Measurements from ENCODE around the gene PTPN21.

PTPN21 gene

DNA sequence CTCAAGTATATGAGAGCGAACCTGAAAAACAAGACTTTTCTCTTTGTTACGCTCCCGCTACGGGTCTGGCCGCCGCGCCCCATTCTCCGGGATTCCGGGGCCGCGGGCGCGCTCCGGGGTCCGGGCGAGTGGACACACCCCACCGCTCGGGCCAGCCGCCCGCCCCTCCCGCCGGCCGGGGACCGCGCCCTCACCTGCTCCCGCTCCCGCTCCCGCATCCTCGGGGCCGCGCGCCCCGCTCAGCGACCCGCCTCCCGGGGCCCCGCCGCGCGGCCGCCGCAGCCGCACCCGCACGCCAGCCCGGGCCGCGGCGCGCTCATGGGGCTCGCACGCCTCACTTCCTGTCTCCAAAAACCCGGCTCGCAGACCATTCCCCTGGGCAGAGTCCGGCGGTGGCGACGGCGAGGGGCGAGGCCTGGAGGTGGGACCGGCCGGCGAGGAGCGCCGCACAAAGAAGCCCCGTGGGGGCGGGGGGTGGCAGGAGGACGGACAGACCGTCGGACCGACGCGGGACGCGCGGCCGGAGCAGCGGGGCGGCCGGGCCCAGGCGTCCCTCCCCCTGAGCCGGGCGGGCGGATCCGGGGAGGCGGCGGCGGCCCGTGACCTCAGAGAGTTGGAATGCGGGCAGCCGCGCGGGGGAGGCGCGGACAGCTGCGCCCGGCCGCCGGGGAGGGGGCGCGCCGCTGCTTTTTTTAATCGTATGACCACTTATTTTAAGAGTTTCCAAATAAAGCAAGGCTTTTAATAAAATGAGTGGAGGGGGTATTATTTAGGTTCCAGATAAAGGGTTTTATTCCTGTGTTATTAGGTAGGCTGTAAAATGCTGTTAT, at the start of gene PTPN21:
PTPN21 (minus strand) TSS at position 551 of the 830 bp plus-strand sequence. CDS start 4,590 bp downstream, outside the sequence.
- DNase-seq (ENCODE audit: low read depth) = peak; percentile 79

GRCh38 chr14:88604212-88604611, 49.4 kb upstream of the PTPN21 start:
- no peak for DNase-seq (ENCODE audit: low read depth)

- no peak for DNase-seq (ENCODE audit: low read depth)
Observed at GRCh38 chr14:88599761-88600439, 45.1 kb upstream of the PTPN21 start.

DNA sequence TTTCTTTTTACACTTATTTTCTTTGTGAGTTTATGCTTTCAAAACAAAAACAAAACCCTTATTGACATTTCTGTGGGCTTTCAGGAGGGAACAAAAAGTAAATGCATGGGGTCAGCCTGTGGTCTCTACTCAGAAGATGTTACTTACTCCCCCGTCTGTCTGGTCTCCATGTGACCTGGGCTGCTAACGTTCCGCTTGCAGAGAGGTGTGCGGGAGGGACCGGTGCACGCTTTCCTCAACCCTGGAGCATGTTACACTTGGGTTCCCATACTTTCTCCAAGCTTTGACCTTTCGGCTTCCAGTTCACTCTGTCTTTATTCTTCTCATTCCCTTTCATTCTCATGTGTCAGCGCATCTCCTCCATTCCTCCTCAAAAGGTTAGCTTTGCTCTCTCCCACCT, 44.5 kb upstream of the PTPN21 start:
- no peak for DNase-seq (ENCODE audit: low read depth)

GRCh38 chr14:88598097-88598675, 43.4 kb upstream of the PTPN21 start:
- DNase-seq (ENCODE audit: low read depth) = no peak

DNA sequence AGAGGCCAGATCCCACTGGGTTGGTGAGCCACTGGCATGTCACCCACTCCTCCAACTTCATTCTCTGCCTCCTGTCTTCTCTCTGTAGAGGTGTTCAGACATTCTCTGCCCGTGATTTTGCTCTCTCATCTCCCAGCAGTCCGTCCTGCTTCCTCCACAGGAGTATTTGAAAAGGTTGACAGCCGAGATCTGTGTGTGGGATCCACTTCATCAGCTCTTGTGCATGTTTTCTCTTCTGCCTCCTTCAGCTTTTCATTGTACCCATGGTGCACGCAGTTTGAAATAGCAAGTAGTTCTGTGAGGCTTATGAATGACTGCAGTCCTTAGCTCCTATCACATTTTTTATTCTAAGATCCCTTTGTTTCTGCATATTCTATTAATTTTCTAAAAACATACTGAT, 42.8 kb upstream of the PTPN21 start:
- DNase-seq (ENCODE audit: low read depth) = no peak

- DNase-seq (ENCODE audit: low read depth) = no peak
Observed at GRCh38 chr14:88597038-88597437, 42.2 kb upstream of the PTPN21 start.

DNA sequence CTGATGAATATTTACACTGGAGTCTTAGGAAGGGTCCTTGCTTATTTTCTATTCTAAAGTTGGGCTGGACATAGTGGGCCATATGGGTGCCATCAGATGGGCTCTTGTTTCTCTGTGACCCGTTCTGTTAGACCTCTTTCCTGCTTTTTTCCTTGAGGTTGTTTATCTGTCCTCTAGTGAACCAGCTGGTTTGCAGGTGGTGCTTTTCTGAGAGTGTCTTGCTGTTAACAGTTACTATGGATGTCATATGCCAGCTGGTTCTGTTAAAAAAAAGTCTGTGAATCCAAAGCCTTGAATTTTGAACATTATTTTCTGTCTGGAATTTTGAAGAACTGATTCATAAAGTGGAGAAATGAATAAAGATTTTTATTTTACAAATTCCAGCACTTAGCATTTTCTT, 37.2 kb upstream of the PTPN21 start:
- no peak for DNase-seq (ENCODE audit: low read depth)

- DNase-seq (ENCODE audit: low read depth) = peak; percentile 52
Observed at GRCh38 chr14:88590173-88590572, 35.4 kb upstream of the PTPN21 start.

DNA sequence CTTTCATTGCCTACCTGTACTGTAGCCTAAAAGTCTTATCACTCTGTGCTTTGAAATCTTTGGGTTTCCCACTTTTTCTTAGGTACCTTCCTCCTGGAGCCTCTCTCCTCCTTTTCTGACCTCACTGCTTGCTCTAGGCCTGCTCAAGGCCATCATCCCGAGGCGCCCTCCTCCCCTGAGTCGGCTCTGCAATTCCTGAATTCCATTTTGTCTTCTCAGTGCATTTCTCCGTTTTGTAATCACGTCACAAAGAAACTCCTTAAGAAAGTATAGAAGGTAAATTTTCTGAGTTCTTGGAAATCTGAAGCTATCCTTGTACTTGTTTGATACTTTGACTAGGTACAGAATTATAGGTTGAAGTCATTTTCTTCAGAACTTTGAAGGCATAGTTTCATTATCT, 33.3 kb upstream of the PTPN21 start:
- no peak for DNase-seq (ENCODE audit: low read depth)

DNA sequence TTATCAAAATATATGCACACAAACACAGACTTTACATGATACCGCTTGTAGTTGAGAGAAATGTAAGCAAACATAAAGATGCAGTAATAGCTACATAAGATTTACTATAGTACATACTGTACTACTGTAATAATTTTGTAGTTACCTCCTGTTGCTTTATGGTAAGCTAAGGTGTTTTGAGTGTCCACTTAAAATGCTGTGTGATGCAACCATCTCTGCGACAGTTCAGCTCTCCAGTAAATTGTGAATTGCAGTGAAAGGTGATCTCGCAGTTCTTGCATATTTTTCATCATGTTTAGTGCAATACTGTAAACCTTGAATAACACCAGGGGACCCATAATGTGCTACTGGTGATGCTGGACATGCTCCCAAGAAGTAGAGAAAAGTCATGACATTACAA, 29.6 kb upstream of the PTPN21 start:
- DNase-seq (ENCODE audit: low read depth) = no peak

DNA sequence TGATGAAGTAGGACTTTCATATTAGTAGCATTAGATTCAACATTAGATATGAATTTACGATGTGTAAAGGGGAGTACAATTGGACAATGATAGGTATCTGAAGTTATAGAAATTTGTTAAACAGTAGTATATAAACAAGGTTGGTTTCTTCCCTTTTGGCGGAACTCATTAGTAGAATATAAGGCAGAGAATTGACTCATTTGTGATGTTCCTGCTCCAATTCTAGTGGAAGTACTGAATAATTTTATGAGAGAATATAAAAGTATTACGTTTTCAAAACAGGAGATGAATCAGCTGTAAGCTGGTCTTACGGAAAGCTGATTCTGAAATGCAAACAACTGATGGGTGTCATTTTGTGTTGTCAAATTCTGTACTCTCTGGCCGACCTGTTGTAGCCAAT, 21.4 kb upstream of the PTPN21 start:
- no peak for DNase-seq (ENCODE audit: low read depth)

GRCh38 chr14:88572117-88572516, 17.3 kb upstream of the PTPN21 start:
- no peak for DNase-seq (ENCODE audit: low read depth)

DNA sequence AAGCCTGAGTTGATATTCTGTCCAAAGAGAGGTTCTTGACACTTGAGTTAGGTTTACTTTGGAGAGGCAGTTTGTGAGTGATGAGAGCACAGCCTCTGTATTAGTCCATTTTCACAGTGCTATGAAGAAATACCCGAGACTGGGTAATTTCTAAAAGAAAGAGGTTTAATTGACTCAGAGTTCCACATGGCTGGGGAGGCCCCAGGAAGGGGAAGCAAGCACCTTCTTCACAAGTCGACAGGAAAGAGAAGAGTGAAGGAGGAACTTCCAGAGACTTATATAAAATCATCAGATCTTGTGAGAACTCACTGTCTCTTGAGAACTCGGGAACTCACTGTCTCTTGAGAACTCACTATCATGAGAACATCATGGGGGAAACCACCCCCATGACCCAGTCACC, 13.4 kb upstream of the PTPN21 start:
- DNase-seq (ENCODE audit: low read depth) = no peak

DNA sequence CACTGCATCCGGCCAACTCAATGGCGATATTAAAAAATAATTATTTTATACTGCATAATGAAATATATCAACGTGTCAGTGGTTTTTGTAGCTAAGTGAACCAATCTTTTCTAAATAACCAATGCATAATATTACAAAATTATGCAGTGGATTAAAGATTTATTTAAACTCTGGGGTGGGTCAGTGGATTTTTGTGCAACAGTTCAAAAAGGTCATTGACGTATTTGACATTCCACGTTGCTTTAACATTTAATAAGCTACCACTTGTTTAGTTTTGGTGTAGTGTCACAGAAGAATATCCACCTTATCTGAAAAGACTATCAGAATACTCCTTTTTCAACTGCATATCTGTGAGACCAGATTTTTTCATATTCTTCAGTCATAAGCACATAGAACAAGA, 10.6 kb upstream of the PTPN21 start:
- no peak for DNase-seq (ENCODE audit: low read depth)

DNA sequence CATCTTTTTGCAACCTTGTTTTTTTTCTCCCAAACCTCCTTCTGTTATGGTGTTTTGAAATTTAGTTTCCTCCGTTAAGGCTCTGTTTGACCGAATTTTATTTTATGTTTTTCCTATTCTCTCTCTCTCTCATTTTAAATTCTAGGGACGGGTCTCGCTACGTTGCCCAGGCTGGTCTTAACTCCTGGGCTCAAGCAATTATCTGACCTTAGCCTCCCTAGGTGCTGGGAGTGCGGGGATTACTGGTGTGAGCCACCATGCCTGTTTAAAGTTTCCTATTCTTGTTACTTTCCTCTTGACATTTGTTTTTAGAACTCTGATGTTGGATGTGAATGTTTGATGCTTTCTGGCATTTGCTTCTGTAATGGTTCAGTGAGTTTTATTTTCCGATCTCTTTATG, 9.0 kb upstream of the PTPN21 start:
- no peak for DNase-seq (ENCODE audit: low read depth)

DNA sequence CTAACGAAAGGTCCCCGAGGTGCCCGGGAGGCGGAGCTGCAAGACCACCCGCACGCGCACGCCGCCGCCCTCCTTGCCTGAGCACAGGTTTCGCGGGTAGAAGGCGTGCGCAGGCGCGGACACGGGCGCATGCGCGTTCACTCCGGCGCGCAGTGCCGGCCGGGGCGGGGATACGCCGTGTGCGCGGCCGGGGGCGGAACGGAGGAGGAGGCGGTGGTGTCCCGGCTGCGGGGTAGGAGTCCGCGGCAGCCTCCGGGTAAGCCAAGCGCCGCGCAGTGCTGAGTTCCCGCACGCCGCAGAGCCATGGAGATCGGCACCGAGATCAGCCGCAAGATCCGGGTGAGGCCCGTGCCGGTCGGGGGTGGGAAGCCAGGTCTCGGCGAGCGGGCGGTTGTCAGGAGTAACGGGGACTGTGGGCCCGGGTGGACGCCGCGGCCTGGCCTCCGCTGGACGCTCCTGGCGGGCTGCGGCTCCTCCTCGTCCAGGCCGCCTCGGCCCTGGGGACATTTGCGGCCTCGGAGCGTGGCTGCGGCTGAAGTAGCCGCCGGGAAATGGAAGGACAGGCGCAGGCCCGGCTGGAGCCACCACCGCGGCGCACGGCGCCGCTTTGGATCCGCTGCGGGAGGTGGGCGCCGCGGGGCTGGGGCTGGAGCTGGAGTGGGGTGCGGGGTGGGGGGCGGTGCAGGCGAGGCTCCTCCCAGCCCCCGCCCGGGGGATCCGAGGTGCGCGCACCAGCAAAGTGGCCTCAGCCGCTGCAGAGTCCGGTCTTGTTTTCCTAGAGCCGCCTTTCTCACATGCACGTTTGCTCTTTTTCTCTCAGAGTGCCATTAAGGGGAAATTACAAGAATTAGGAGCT, 8.3 kb upstream of the PTPN21 start, which contains the start of gene ZC3H14:
ZC3H14 (plus strand) TSS at position 207 of the 856 bp plus-strand sequence; CDS start at position 304, 97 bp downstream.
- peak; percentile 87 for DNase-seq (ENCODE audit: low read depth)

GRCh38 chr14:88562532-88562830, 7.7 kb upstream of the PTPN21 start:
- no peak for DNase-seq (ENCODE audit: low read depth)

DNA sequence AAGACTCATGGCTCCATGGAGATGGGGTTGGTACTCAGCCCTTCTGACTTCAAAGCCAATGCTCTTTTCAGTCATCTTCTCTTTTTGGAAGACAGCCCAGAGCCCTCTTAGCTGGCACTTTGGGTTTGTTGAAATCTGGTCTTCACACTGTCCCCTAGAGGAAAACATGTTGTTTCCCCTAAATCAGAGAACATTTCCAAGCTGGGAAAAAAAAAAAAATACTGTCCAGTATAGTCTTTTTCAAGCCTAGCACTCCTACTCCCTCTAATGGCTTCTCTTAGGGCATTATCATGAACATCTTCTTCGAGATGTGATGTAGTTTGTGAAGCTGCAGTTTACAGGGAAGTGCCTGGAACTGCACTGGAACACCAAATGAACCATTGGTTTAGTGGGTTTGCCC, 5.0 kb upstream of the PTPN21 start:
- DNase-seq (ENCODE audit: low read depth) = peak; percentile 80

- DNase-seq (ENCODE audit: low read depth) = peak; percentile 55
Observed at GRCh38 chr14:88556581-88556980, 1.8 kb upstream of the PTPN21 start.

- DNase-seq (ENCODE audit: low read depth) = peak; percentile 14
Observed at GRCh38 chr14:88553886-88554456, 836 bp downstream of the PTPN21 start.

GRCh38 chr14:88552876-88553275, 1.9 kb downstream of the PTPN21 start:
- no peak for DNase-seq (ENCODE audit: low read depth)
